Aorta (tissue), 5 donors: ENCODE results near the gene HAX1. TPM values are rescaled to one million over a fixed set of nuclear protein-coding genes. Genes with fewer than 3 reads are reported as not detected.

Experiments used
- ATAC-seq: fragments of 200-7000 bp; cut with Tn5 transposase; one replicate; pipeline ENCODE4 v1.9.1; 2022; ENCODE audit warnings: moderate library complexity; ENCODE audit not compliant: low FRiP score
- DNase-seq, 2 donors: peaks; one replicate each; pipeline ENCODE4 v3.0.0-alpha.2; 2020
- H3K27ac ChIP-seq, 2 donors: one replicate each; pipeline ENCODE4 v1.5.1; 2013; ENCODE audit warnings: low read length in 2 of 2, mild to moderate bottlenecking in 2 of 2, moderate library complexity in 2 of 2, control low read depth in 1 of 2, inconsistent platforms in 1 of 2, low read depth in 1 of 2
- H3K27me3 ChIP-seq, 2 donors: one replicate each; pipeline ENCODE4 v1.6.1; 2013; ENCODE audit warnings: control low read depth in 1 of 2, low read length in 1 of 2, mild to moderate bottlenecking in 1 of 2, moderate library complexity in 1 of 2; ENCODE audit not compliant: insufficient read depth in 2 of 2, control insufficient read depth in 1 of 2
- H3K36me3 ChIP-seq, 2 donors: one replicate each; pipeline ENCODE4 v1.6.1; 2013; ENCODE audit warnings: control low read depth in 1 of 2, low read length in 1 of 2, mild to moderate bottlenecking in 1 of 2; ENCODE audit not compliant: insufficient read depth in 2 of 2, control insufficient read depth in 1 of 2
- H3K4me1 ChIP-seq, 2 donors: one replicate each; pipeline ENCODE4 v1.6.1; 2013; ENCODE audit warnings: low read length in 2 of 2, control low read depth in 1 of 2, mild to moderate bottlenecking in 1 of 2, moderate library complexity in 1 of 2; ENCODE audit not compliant: insufficient read depth in 2 of 2, control insufficient read depth in 1 of 2
- H3K4me3 ChIP-seq, 2 donors: one replicate each; pipeline ENCODE4 v1.5.1; 2013; ENCODE audit warnings: low read length in 2 of 2, control low read depth in 1 of 2, mild to moderate bottlenecking in 1 of 2
- H3K9me3 ChIP-seq: one replicate; pipeline ENCODE4 v1.6.1; 2013; ENCODE audit warnings: mild to moderate bottlenecking, low read length; ENCODE audit not compliant: control insufficient read depth
- WGBS, 2 donors: extraction: QIAGEN DNeasy Blood & Tissue Kit; methylation state at CpG; one replicate each; pipeline ENCODE4 v1.1.7; 2013; 5-methylcytosine and 5-hydroxymethylcytosine counted together
- intact Hi-C, 2 donors: fragments of 100-400 bp; cut with DNase I; formaldehyde crosslinking; loops; one replicate each; pipeline versions ENCODE4 v1.14.2 to v1.15.0; 2022
- polyA plus RNA-seq, 2 donors: library from polyadenylated mRNA; stranded (reverse); fragments of 200-250 nt; gene quantifications; one replicate each; pipeline ENCODE4 v1.2.3, GENCODE V29; 2013
- total RNA-seq, 2 donors: library from RNA; stranded (reverse); fragmentation: NEBNext Ultra II Directional; extraction: Animal tissue kit (Norgen Biotek cat#: 25700); gene quantifications; one replicate each; pipeline ENCODE4 v1.2.1, GENCODE V29; 2021
- donor health status: healthy with polysubstance abuse.
- donor health status: Bipolar disorder and iron deficiency.
- donor health status: DM: no; HTN: no; CAD: no.
- donor health status: DM: no; HTN: no; CAD: no.
- donor health status: DM: yes; HTN: yes; CAD: no.

Gene HAX1
- total and polyA plus RNA-seq, 4 donors = 52.2 to 98.6 (median 63.9) TPM

DNA sequence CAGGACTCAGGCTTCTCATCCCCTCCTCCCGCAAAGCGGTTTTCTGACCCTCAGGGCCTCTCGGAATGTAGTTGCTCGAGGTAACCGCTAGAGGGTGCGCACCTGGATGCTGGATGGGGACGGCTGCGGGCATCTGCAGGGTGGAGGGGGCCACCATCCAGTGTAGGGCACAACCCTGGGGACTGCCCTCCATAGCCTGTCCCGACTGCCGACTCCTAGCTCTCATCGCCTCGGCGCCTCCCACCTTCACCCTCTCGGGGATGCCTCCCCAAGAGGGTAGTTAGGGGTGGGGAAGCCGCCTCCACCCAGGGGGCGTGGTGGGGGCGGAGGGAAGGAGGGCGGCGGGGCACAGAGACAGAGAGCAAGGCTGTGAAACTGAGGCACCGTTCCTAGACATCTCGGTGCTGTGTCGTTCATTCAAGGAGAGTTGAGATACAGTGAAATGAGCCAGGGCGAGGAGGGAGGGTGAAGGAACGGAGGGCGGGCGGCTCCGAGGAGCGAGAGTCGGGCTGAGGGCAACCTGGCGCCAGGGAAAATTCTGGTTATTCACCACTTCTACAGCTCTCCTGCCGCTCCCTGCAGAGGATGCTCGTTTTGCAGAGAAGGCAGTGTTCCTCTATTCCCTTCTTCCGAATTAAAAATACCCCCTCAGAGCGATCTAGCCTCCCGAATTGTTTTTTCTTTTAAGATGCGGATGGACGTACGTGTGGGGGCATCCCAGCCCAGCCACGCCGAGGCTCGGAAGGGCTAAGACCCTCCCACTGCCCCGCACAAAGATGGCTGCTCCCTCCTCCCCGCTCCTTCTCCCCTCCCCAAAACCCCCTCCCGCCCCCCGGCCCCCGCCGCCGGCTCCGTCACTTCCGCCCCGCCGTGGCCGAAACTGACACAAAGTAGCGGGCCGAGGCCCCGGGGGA, 52.5 kb downstream of the HAX1 start, which contains the start of gene ATP8B2:
ATP8B2 (plus strand) TSS at position 857 of the 914 bp plus-strand sequence. CDS start 2,617 bp downstream, outside the sequence.
- intact Hi-C loops = loop anchor here in 1 of 2 donors (2.0 to 5.0 kb wide), 3 partner anchors 48 to 142 kb away; partner anchors contain the start of gene IL6R
- ATAC-seq (peak; percentile 82), DNase-seq (peak; percentile 84 to 93)
- H3K9me3 ChIP-seq = no peaks in the 10 kb centered on the region
- H3K36me3 ChIP-seq = no peaks in the 10 kb centered on the region
- H3K27me3 ChIP-seq = no peaks in the 10 kb centered on the region
- peak within 1 kb of the TSS; percentile 81 to 95 for H3K27ac ChIP-seq
- peaks cover 0 to 7% of the 10 kb centered on the region in 2 donors for H3K4me1 ChIP-seq
- H3K4me3 ChIP-seq = peak within 1 kb of the TSS; percentile 90 to 91
- WGBS, 2 donors = 1 to 2% methylated on average over 51 to 56 of the region's 56 CpGs

Other genes starting within 250 kb of the HAX1 start
- under 1 TPM; 0.12 to 0.16 TPM for gene NUP210L, start 117.6 kb upstream of the HAX1 start, total RNA-seq
- gene NUP210L, start 117.6 kb upstream of the HAX1 start, polyA plus RNA-seq = under 1 TPM in 1 of 2 donors, not detected in 1; 0.15 TPM
- gene TPM3, start 80.5 kb upstream of the HAX1 start, total RNA-seq = 100 to 1,000 TPM; 182 to 186 TPM
- gene TPM3, start 80.5 kb upstream of the HAX1 start, polyA plus RNA-seq = 100 to 1,000 TPM in 1 of 2 donors, 10 to 100 TPM in 1; 79.7 to 138 TPM
- not detected for gene CFAP141, start 66.3 kb upstream of the HAX1 start, total RNA-seq
- gene CFAP141, start 66.3 kb upstream of the HAX1 start, polyA plus RNA-seq = not detected
- 100 to 1,000 TPM; 110 to 146 TPM for gene UBAP2L, start 51.7 kb upstream of the HAX1 start, total RNA-seq
- gene UBAP2L, start 51.7 kb upstream of the HAX1 start, polyA plus RNA-seq = 10 to 100 TPM; 31.9 to 63.1 TPM
- under 1 TPM in 1 of 2 donors, not detected in 1; 0.26 TPM for gene AQP10, start 48.5 kb downstream of the HAX1 start, total RNA-seq
- 10 to 100 TPM in 1 of 2 donors, under 1 TPM in 1; 0.08 to 10.3 TPM for gene AQP10, start 48.5 kb downstream of the HAX1 start, polyA plus RNA-seq
- gene ATP8B2, start 52.9 kb downstream of the HAX1 start, total RNA-seq = 100 to 1,000 TPM; 122 to 176 TPM
- 10 to 100 TPM; 28.8 to 54.9 TPM for gene ATP8B2, start 52.9 kb downstream of the HAX1 start, polyA plus RNA-seq
- gene IL6R, start 132.7 kb downstream of the HAX1 start, total RNA-seq = 10 to 100 TPM; 16.5 to 18.2 TPM
- 1 to 10 TPM; 3.6 to 6.6 TPM for gene IL6R, start 132.7 kb downstream of the HAX1 start, polyA plus RNA-seq
- gene TDRD10, start 229.6 kb downstream of the HAX1 start, total RNA-seq = 10 to 100 TPM in 1 of 2 donors, 1 to 10 TPM in 1; 3.8 to 16.5 TPM
- 1 to 10 TPM; 1.1 to 2.6 TPM for gene TDRD10, start 229.6 kb downstream of the HAX1 start, polyA plus RNA-seq
- 10 to 100 TPM; 20.2 to 44.1 TPM for gene SHE, start 229.8 kb downstream of the HAX1 start, total RNA-seq
- 1 to 10 TPM; 2.9 to 7.0 TPM for gene SHE, start 229.8 kb downstream of the HAX1 start, polyA plus RNA-seq